WTC11 (cell line): ENCODE results near the gene DPH5. TPM values are rescaled to one million over a fixed set of nuclear protein-coding genes. Genes with fewer than 3 reads are reported as not detected.

ENCODE experiments used
- ATAC-seq: fragments of 200-7000 bp; cut with Tn5 transposase; 2 replicates; pipeline ENCODE4 v1.10.0; 2021; ENCODE audit warnings: mild to moderate bottlenecking, moderate library complexity
- CTCF ChIA-PET: fragments of 300-600 bp; sonication (Branson Sonifier 250); formaldehyde crosslinking; loops from one replicate; lab custom pipeline; 2021; ENCODE audit warnings: antibody characterized with exemption; lab: Charles Lee
- POLR2A ChIA-PET: fragments of 350-600 bp; sonication (Branson Sonifier 250); formaldehyde crosslinking; loops from one replicate; lab custom pipeline; 2021; ENCODE audit warnings: antibody characterized with exemption; lab: Charles Lee
- DNase-seq: peaks from one replicate; pipeline ENCODE4 v3.0.0; 2021; ENCODE audit warnings: low spot score
- H3K27ac Mint-ChIP-seq: 2 replicates; pipeline ENCODE4 v1.8.0; 2021; ENCODE audit warnings: mixed read lengths
- H3K27me3 Mint-ChIP-seq: 2 replicates; pipeline ENCODE4 v1.8.0; 2021; ENCODE audit warnings: low read depth, mild to moderate bottlenecking, moderate library complexity, mixed read lengths
- H3K36me3 Mint-ChIP-seq: 2 replicates; pipeline ENCODE4 v1.8.0; 2021; ENCODE audit warnings: mixed read lengths
- H3K4me1 Mint-ChIP-seq: 2 replicates; pipeline ENCODE4 v1.8.0; 2022; ENCODE audit warnings: mixed read lengths
- H3K4me3 Mint-ChIP-seq: 2 replicates; pipeline ENCODE4 v1.8.0; 2021; ENCODE audit warnings: mild to moderate bottlenecking, moderate library complexity, mixed read lengths
- H3K9me3 Mint-ChIP-seq: 2 replicates; pipeline ENCODE4 v1.8.0; 2021; ENCODE audit warnings: mixed read lengths
- ARID4B ChIP-seq: sonication (generic); formaldehyde crosslinking; IDR thresholded peaks from 2 replicates; pipeline ENCODE4 v1.8.0; 2023; ENCODE audit warnings: missing genetic modification reagents, mild to moderate bottlenecking, borderline replicate concordance
- CDX4 ChIP-seq: fragments of 250-450 bp; sonication (Bioruptor Pico); IDR thresholded peaks from 2 replicates; pipeline ENCODE4 v1.9.0; 2021; ENCODE audit warnings: moderate library complexity, mild to moderate bottlenecking, inconsistent platforms, borderline replicate concordance
- E2F5 ChIP-seq: sonication (generic); formaldehyde crosslinking; IDR thresholded peaks from 2 replicates; pipeline ENCODE4 v1.8.1; 2022; ENCODE audit warnings: mild to moderate bottlenecking, moderate library complexity, missing genetic modification reagents
- ETV6 ChIP-seq: sonication (generic); formaldehyde crosslinking; IDR thresholded peaks from 2 replicates; pipeline ENCODE4 v1.8.1; 2022; ENCODE audit warnings: mild to moderate bottlenecking, missing genetic modification reagents
- GABPB1 ChIP-seq: sonication (generic); formaldehyde crosslinking; IDR thresholded peaks from 2 replicates; pipeline ENCODE4 v1.8.1; 2023; ENCODE audit warnings: mild to moderate bottlenecking, missing genetic modification reagents
- JAZF1 ChIP-seq: fragments of 250-450 bp; sonication (Bioruptor Pico); IDR thresholded peaks from 2 replicates; pipeline ENCODE4 v1.9.0; 2021; ENCODE audit warnings: moderate library complexity, mild to moderate bottlenecking, inconsistent platforms
- MAX ChIP-seq: sonication (generic); formaldehyde crosslinking; IDR thresholded peaks from 2 replicates; pipeline ENCODE4 v1.8.0; 2022; ENCODE audit warnings: mild to moderate bottlenecking, missing genetic modification reagents
- MLX ChIP-seq: sonication (generic); formaldehyde crosslinking; IDR thresholded peaks from 2 replicates; pipeline ENCODE4 v1.8.1; 2023; ENCODE audit warnings: mild to moderate bottlenecking, missing genetic modification reagents, moderate library complexity
- NFYB ChIP-seq: sonication (generic); formaldehyde crosslinking; conservative IDR thresholded peaks from 2 replicates; pipeline ENCODE4 v1.8.0; 2022; ENCODE audit warnings: low read depth, missing genetic modification reagents
- NR3C1 ChIP-seq: sonication (generic); formaldehyde crosslinking; conservative IDR thresholded peaks from 2 replicates; pipeline ENCODE4 v1.8.1; 2023; ENCODE audit warnings: low read depth, mild to moderate bottlenecking, missing genetic modification reagents
- OVOL2 ChIP-seq: fragments of 250-450 bp; sonication (Bioruptor Pico); IDR thresholded peaks from 2 replicates; pipeline ENCODE4 v1.9.0; 2021; ENCODE audit warnings: mild to moderate bottlenecking, borderline replicate concordance
- PREB ChIP-seq: sonication (generic); formaldehyde crosslinking; IDR thresholded peaks from 2 replicates; pipeline ENCODE4 v1.8.1; 2022; ENCODE audit warnings: mild to moderate bottlenecking, missing genetic modification reagents, moderate library complexity, borderline replicate concordance
- SOX15 ChIP-seq: fragments of 250-450 bp; sonication (Bioruptor Pico); IDR thresholded peaks from 2 replicates; pipeline ENCODE4 v1.9.0; 2021; ENCODE audit warnings: mild to moderate bottlenecking
- TEAD1 ChIP-seq: sonication (generic); formaldehyde crosslinking; IDR thresholded peaks from 2 replicates; pipeline ENCODE4 v1.8.0; 2022; ENCODE audit warnings: mild to moderate bottlenecking, missing genetic modification reagents
- USF2 ChIP-seq: sonication (generic); formaldehyde crosslinking; IDR thresholded peaks from 2 replicates; pipeline ENCODE4 v1.8.1; 2023; ENCODE audit warnings: mild to moderate bottlenecking, missing genetic modification reagents, moderate library complexity
- ZBTB21 ChIP-seq: sonication (generic); formaldehyde crosslinking; IDR thresholded peaks from 2 replicates; pipeline ENCODE4 v1.8.1; 2023; ENCODE audit warnings: mild to moderate bottlenecking, missing genetic modification reagents, borderline replicate concordance
- ZMAT4 ChIP-seq: fragments of 250-450 bp; sonication (Bioruptor Pico); IDR thresholded peaks from 2 replicates; pipeline ENCODE4 v1.9.0; 2021; ENCODE audit warnings: mild to moderate bottlenecking
- ZNF219 ChIP-seq: sonication (generic); formaldehyde crosslinking; IDR thresholded peaks from 2 replicates; pipeline ENCODE4 v1.8.0; 2023; ENCODE audit warnings: missing genetic modification reagents, mild to moderate bottlenecking, borderline replicate concordance
- ZNF512 ChIP-seq: sonication (generic); formaldehyde crosslinking; IDR thresholded peaks from 2 replicates; pipeline ENCODE4 v1.8.1; 2022; ENCODE audit warnings: missing genetic modification reagents, borderline replicate concordance
- total RNA-seq: library from RNA; stranded (reverse); gene quantifications from 3 replicates; pipeline ENCODE4 v1.2.3, GENCODE V29; 2021

DPH5 gene
- total RNA-seq, 1 experiment from 2014 or later: 64.8 TPM

GRCh38 chr1:100959502-100960060, 66.0 kb downstream of the DPH5 start (continued):
- TF ChIP-seq MAX (CRISPR knock-in tag) (no peak), PREB (CRISPR knock-in tag) (no peak), GABPB1 (no peak), CDX4 (CRISPR knock-in tag) (no peak), ZNF512 (no peak), NFYB (CRISPR knock-in tag) (no peak), ZBTB21 (CRISPR knock-in tag) (no peak), OVOL2 (CRISPR knock-in tag) (no peak)
- TF ChIP-seq, all 79 proteins: peak for 0

GRCh38 chr1:100955322-100955721, 70.3 kb downstream of the DPH5 start:
- ChIA-PET CTCF (no interaction called here), POLR2A (no interaction called here)
- no peak for TF ChIP-seq ZMAT4 (CRISPR knock-in tag)
- no peak for TF ChIP-seq ETV6 (CRISPR knock-in tag)
- TF ChIP-seq ZNF219 (CRISPR knock-in tag): no peak
- no peak for TF ChIP-seq JAZF1 (CRISPR knock-in tag)
- TF ChIP-seq SOX15 (CRISPR knock-in tag): no peak
- TF ChIP-seq ZBTB21 (CRISPR knock-in tag): no peak
- peaks cover 9% of the 10 kb centered on the region; the same call in 1 of the 2 replicates for H3K36me3 Mint-ChIP-seq
- no peak for DNase-seq
- no peaks in the 10 kb centered on the region for H3K27me3 Mint-ChIP-seq
- ATAC-seq: no peak
- H3K4me1 Mint-ChIP-seq: peaks cover 41% of the 10 kb centered on the region
- no peaks in the 10 kb centered on the region for H3K9me3 Mint-ChIP-seq
- no peak overlapping the region for H3K27ac Mint-ChIP-seq
- H3K4me3 Mint-ChIP-seq: no peak overlapping the region

- no peak overlapping the region for H3K4me3 Mint-ChIP-seq
- H3K4me1 Mint-ChIP-seq: peaks cover 53% of the 10 kb centered on the region
- TF ChIP-seq TEAD1 (CRISPR knock-in tag) (no peak), NR3C1 (no peak), MLX (CRISPR knock-in tag) (no peak), ARID4B (no peak), USF2 (CRISPR knock-in tag) (no peak), E2F5 (CRISPR knock-in tag) (no peak)
- CTCF ChIA-PET: no interaction called here
- no peak for DNase-seq
- no peak for ATAC-seq
- H3K36me3 Mint-ChIP-seq: peaks cover 10% of the 10 kb centered on the region; the same call in 1 of the 2 replicates
- peak overlapping the region; percentile 8; the same call in 1 of the 2 replicates for H3K27ac Mint-ChIP-seq
- no peaks in the 10 kb centered on the region for H3K27me3 Mint-ChIP-seq
- POLR2A ChIA-PET: no interaction called here
- H3K9me3 Mint-ChIP-seq: 0 out of 2 replicates have a peak, but pooled peaks cover 1% of the 10 kb centered on the region
Measured at GRCh38 chr1:100953960-100954730, 71.4 kb downstream of the DPH5 start.
